HEK293 (cell line): ENCODE results near the gene WNT4.

ENCODE experiments used
- CTCF ChIA-PET: fragments of 350-600 bp; formaldehyde crosslinking; extraction: SDS; loops from one replicate; lab custom pipeline; 2021; ENCODE audit warnings: antibody characterized with exemption; lab: Yijun Ruan, JAX
- POLR2A ChIA-PET: fragments of 300-600 bp; formaldehyde crosslinking; extraction: SDS; loops from one replicate; lab custom pipeline; 2020; ENCODE audit warnings: antibody characterized with exemption, inconsistent platforms; lab: Yijun Ruan, JAX
- H3K27ac ChIP-seq: fragments of 200-500 bp; sonication (Bioruptor generic); 2 replicates; pipeline ENCODE4 v1.5.1; 2014; ENCODE audit warnings: low read depth, low read length, control low read depth, inconsistent platforms; ENCODE audit errors: extremely low read depth
- H3K36me3 ChIP-seq, 2 experiments: fragments of 200-500 bp in 1 of 2; sonication (Bioruptor generic) in 1 of 2; 1 replicate in 1 of 2; 2 replicates in 1 of 2; pipeline ENCODE4 v1.5.1; 2014 to 2017; ENCODE audit warnings: inconsistent platforms in 2 of 2, low read length in 2 of 2; ENCODE audit not compliant: control insufficient read depth in 2 of 2, insufficient read depth in 1 of 2
- H3K4me1 ChIP-seq: fragments of 200-500 bp; sonication (Bioruptor generic); 2 replicates; pipeline ENCODE4 v1.5.1; 2014; ENCODE audit warnings: mild to moderate bottlenecking, low read length, inconsistent platforms; ENCODE audit not compliant: control insufficient read depth, insufficient read depth
- H3K4me3 ChIP-seq: 2 replicates; pipeline ENCODE4 v1.5.1; 2011; ENCODE audit warnings: low read depth, mild to moderate bottlenecking, control low read depth, low read length, moderate library complexity
- H3K9me3 ChIP-seq: fragments of 200-500 bp; sonication (Bioruptor generic); 2 replicates; pipeline ENCODE4 v1.5.1; 2014; ENCODE audit warnings: low read depth, low read length, inconsistent platforms; ENCODE audit not compliant: control insufficient read depth, insufficient read depth
- ATF2 ChIP-seq: fragments of 450-650 bp; formaldehyde crosslinking; IDR thresholded peaks from 2 replicates; pipeline ENCODE4 v1.5.1; 2016; ENCODE audit warnings: missing biosample characterization, missing genetic modification characterization, low read depth
- GLI2 ChIP-seq: fragments of 450-650 bp; formaldehyde crosslinking; IDR thresholded peaks from 2 replicates; pipeline ENCODE4; 2017; ENCODE audit warnings: missing biosample characterization, missing genetic modification characterization, low read depth, borderline replicate concordance
- HOXC10 ChIP-seq: sonication (generic); formaldehyde crosslinking; IDR thresholded peaks from 2 replicates; pipeline ENCODE4 v1.8.1; 2023; ENCODE audit warnings: mild to moderate bottlenecking, missing genetic modification reagents
- PRDM6 ChIP-seq: fragments of 450-650 bp; formaldehyde crosslinking; IDR thresholded peaks from 2 replicates; pipeline ENCODE4 v1.5.1; 2017; ENCODE audit warnings: missing biosample characterization, missing genetic modification characterization
- SCRT1 ChIP-seq: fragments of 450-650 bp; formaldehyde crosslinking; IDR thresholded peaks from 2 replicates; pipeline ENCODE4 v1.5.1; 2016; ENCODE audit warnings: missing biosample characterization, missing genetic modification characterization, borderline replicate concordance
- SCRT2 ChIP-seq: fragments of 450-650 bp; formaldehyde crosslinking; IDR thresholded peaks from 2 replicates; pipeline ENCODE4 v1.5.1; 2016; ENCODE audit warnings: missing biosample characterization, missing genetic modification characterization
- TCF7L2 ChIP-seq: IDR thresholded peaks from 2 replicates; pipeline ENCODE4 v1.6.1; 2011; ENCODE audit warnings: low read depth, mild to moderate bottlenecking, inconsistent platforms, low read length, moderate library complexity, borderline replicate concordance
- YY1 ChIP-seq: fragments of 450-650 bp; formaldehyde crosslinking; IDR thresholded peaks from 2 replicates; pipeline ENCODE4 v1.5.1; 2018; ENCODE audit warnings: missing biosample characterization, missing genetic modification characterization
- ZBTB10 ChIP-seq: fragments of 450-650 bp; formaldehyde crosslinking; IDR thresholded peaks from 2 replicates; pipeline ENCODE4 v1.5.1; 2016; ENCODE audit warnings: missing biosample characterization, missing genetic modification characterization
- ZNF157 ChIP-seq: fragments of 450-650 bp; formaldehyde crosslinking; IDR thresholded peaks from 2 replicates; pipeline ENCODE4 v1.5.1; 2016; ENCODE audit warnings: missing biosample characterization, missing genetic modification characterization
- ZNF221 ChIP-seq: fragments of 450-650 bp; formaldehyde crosslinking; IDR thresholded peaks from 2 replicates; pipeline ENCODE4 v1.5.1; 2017; ENCODE audit warnings: missing biosample characterization, missing genetic modification characterization, borderline replicate concordance
- ZNF302 ChIP-seq: fragments of 450-650 bp; formaldehyde crosslinking; IDR thresholded peaks from 2 replicates; pipeline ENCODE4 v1.5.1; 2016; ENCODE audit warnings: missing biosample characterization, missing genetic modification characterization, low read depth
- ZNF341 ChIP-seq: fragments of 450-650 bp; formaldehyde crosslinking; IDR thresholded peaks from 2 replicates; pipeline ENCODE4; 2016; ENCODE audit warnings: low read depth, missing biosample characterization, missing genetic modification characterization
- ZNF404 ChIP-seq: fragments of 450-650 bp; formaldehyde crosslinking; IDR thresholded peaks from 2 replicates; pipeline ENCODE4 v1.5.1; 2017; ENCODE audit warnings: missing biosample characterization, missing genetic modification characterization
- ZNF473 ChIP-seq: fragments of 450-650 bp; formaldehyde crosslinking; IDR thresholded peaks from 2 replicates; pipeline ENCODE4 v1.5.1; 2017; ENCODE audit warnings: missing biosample characterization, missing genetic modification characterization
- ZNF510 ChIP-seq: fragments of 450-650 bp; formaldehyde crosslinking; IDR thresholded peaks from 2 replicates; pipeline ENCODE4 v1.5.1; 2018; ENCODE audit warnings: mild to moderate bottlenecking, missing genetic modification characterization, missing biosample characterization; ENCODE audit not compliant: insufficient replicate concordance
- ZNF530 ChIP-seq: fragments of 450-650 bp; formaldehyde crosslinking; IDR thresholded peaks from 2 replicates; pipeline ENCODE4 v1.5.1; 2016; ENCODE audit warnings: low read depth, missing biosample characterization, missing genetic modification characterization
- ZNF610 ChIP-seq: fragments of 450-650 bp; formaldehyde crosslinking; IDR thresholded peaks from 2 replicates; pipeline ENCODE4 v1.5.1; 2016; ENCODE audit warnings: missing biosample characterization, missing genetic modification characterization, borderline replicate concordance
- ZNF623 ChIP-seq: fragments of 450-650 bp; formaldehyde crosslinking; IDR thresholded peaks from 2 replicates; pipeline ENCODE4 v1.5.1; 2016; ENCODE audit warnings: missing biosample characterization, missing genetic modification characterization
- ZNF660 ChIP-seq: fragments of 450-650 bp; IDR thresholded peaks from 2 replicates; pipeline ENCODE4 v1.5.1; 2018; ENCODE audit warnings: missing biosample characterization, mild to moderate bottlenecking, missing genetic modification characterization
- ZNF664 ChIP-seq: fragments of 450-650 bp; formaldehyde crosslinking; IDR thresholded peaks from 2 replicates; pipeline ENCODE4 v1.5.1; 2016; ENCODE audit warnings: missing biosample characterization, missing genetic modification characterization
- ZNF677 ChIP-seq: fragments of 450-650 bp; IDR thresholded peaks from 2 replicates; pipeline ENCODE4 v1.5.0; 2018; ENCODE audit warnings: missing biosample characterization, mild to moderate bottlenecking, missing genetic modification characterization, moderate library complexity
- ZNF692 ChIP-seq: fragments of 450-650 bp; formaldehyde crosslinking; IDR thresholded peaks from 2 replicates; pipeline ENCODE4 v1.5.1; 2016; ENCODE audit warnings: missing biosample characterization, missing genetic modification characterization
- ZXDB ChIP-seq: fragments of 450-650 bp; formaldehyde crosslinking; IDR thresholded peaks from 2 replicates; pipeline ENCODE4 v1.5.1; 2016; ENCODE audit warnings: missing biosample characterization, missing genetic modification characterization

Gene WNT4

GRCh38 chr1:22100168-22100567 lies 42.7 kb downstream of the WNT4 start:
- ChIA-PET CTCF (interaction anchor here (0.6 kb wide), 2 partner anchors 134 to 1602 kb away, joined by 3 to 4 read pairs; no protein-coding TSS in a partner anchor), POLR2A (interaction anchor here (0.9 kb wide), 1 partner anchor 11 kb away, joined by 3 read pairs; no protein-coding TSS in a partner anchor)
- Histone ChIP-seq H3K27ac (no peak overlapping the region), H3K4me3 (no peak overlapping the region), H3K36me3 (peaks cover 11 to 67% of the 10 kb centered on the region in 2 experiments), H3K9me3 (no peaks in the 10 kb centered on the region), H3K4me1 (peaks cover 4% of the 10 kb centered on the region; the same call in 1 of the 2 replicates)
- TF ChIP-seq YY1 (no peak), ATF2 (tag by site-specific recombination) (peak; percentile 67; the same call in 1 of the 2 replicates), ZNF692 (tag by site-specific recombination) (no peak), GLI2 (tag by site-specific recombination) (no peak)

GRCh38 chr1:22098752-22099151 lies 44.1 kb downstream of the WNT4 start:
- H3K4me1 ChIP-seq: peaks cover 4% of the 10 kb centered on the region; the same call in 1 of the 2 replicates
- CTCF ChIA-PET: interaction anchor here (0.6 to 0.8 kb wide), 2 partner anchors 317 to 730 kb away, joined by 3 read pairs; no protein-coding TSS in a partner anchor

GRCh38 chr1:22096463-22096862 lies 46.4 kb downstream of the WNT4 start:
- H3K36me3 ChIP-seq: peaks cover 11 to 75% of the 10 kb centered on the region in 2 experiments
- no peaks in the 10 kb centered on the region for H3K9me3 ChIP-seq
- H3K4me3 ChIP-seq: no peak overlapping the region
- H3K27ac ChIP-seq: no peak overlapping the region
- TF ChIP-seq ZNF473 (no peak), ZBTB10 (tag by site-specific recombination) (no peak), ZNF341 (tag by site-specific recombination) (no peak), ZNF530 (tag by site-specific recombination) (no peak), TCF7L2 (no peak), ZXDB (no peak)
- ChIA-PET CTCF (no interaction called here), POLR2A (no interaction called here)
- no peaks in the 10 kb centered on the region for H3K4me1 ChIP-seq

More at GRCh38 chr1:22098752-22099151, 44.1 kb downstream of the WNT4 start:
- Histone ChIP-seq H3K27ac (no peak overlapping the region), H3K36me3 (peaks cover 11 to 65% of the 10 kb centered on the region in 2 experiments), H3K9me3 (no peaks in the 10 kb centered on the region), H3K4me3 (no peak overlapping the region)
- POLR2A ChIA-PET: interaction anchor here (1.6 kb wide), 1 partner anchor 46 kb away, joined by 4 read pairs; the partner anchor contains the start of gene CDC42
- TF ChIP-seq ZNF623 (tag by site-specific recombination) (no peak), ZNF660 (tag by site-specific recombination) (no peak), ZNF677 (tag by site-specific recombination) (no peak), SCRT2 (0 out of 2 replicates have a peak, but pooled peaks have one; percentile 12), ZNF221 (tag by site-specific recombination) (no peak), ZNF610 (tag by site-specific recombination) (no peak), ZNF302 (tag by site-specific recombination) (no peak), HOXC10 (no peak), ZNF157 (tag by site-specific recombination) (no peak), SCRT1 (tag by site-specific recombination) (0 out of 2 replicates have a peak, but pooled peaks have one; percentile 22), ZNF510 (no peak), ZNF404 (tag by site-specific recombination) (no peak), ZNF664 (tag by site-specific recombination) (no peak), PRDM6 (tag by site-specific recombination) (no peak)
